ENCODE data around the gene TFDP1. TPM values are rescaled to one million over a fixed set of nuclear protein-coding genes. Genes with fewer than 3 reads are reported as not detected.

Gene TFDP1
- total RNA-seq, 1 donor from 2014 or later = 49.4 TPM

DNA sequence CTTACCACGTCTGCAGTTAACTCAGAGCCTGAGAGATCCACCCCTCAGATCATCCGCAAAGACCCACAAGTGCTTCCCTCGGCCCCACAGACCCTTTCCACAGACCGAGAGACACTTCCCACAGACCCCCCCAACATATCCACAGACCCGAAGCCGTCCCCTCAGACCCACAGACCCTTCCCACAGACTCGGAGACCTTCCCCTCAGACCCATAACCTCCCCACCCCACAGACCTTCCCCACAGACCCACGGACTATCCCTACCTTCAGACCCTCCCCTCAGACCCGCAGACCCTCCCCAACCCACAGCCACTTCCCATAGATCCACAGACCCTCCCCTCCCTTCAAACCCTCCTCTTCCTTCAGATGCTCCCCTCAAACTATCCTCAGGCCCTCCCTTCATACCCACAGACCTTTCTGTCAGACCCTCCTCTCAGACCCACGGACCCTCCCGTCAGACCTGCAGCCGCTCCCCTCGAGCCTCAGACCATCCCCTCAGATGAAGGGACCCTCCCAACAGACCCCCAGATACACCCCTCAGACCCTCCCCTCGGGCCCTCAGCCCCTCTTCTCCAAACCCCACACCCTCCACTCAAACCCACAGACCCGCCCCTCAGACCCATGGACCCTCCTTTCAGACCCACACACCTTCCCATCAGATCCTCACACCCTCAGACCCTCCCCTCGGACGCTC is 20.1 kb upstream of the TFDP1 start:
- no peak for TF ChIP-seq EZH2 (IDR thresholded peaks at IDR 0.05; ENCODE audit: insufficient read depth, low read length)
- TF ChIP-seq, protein P1, sequence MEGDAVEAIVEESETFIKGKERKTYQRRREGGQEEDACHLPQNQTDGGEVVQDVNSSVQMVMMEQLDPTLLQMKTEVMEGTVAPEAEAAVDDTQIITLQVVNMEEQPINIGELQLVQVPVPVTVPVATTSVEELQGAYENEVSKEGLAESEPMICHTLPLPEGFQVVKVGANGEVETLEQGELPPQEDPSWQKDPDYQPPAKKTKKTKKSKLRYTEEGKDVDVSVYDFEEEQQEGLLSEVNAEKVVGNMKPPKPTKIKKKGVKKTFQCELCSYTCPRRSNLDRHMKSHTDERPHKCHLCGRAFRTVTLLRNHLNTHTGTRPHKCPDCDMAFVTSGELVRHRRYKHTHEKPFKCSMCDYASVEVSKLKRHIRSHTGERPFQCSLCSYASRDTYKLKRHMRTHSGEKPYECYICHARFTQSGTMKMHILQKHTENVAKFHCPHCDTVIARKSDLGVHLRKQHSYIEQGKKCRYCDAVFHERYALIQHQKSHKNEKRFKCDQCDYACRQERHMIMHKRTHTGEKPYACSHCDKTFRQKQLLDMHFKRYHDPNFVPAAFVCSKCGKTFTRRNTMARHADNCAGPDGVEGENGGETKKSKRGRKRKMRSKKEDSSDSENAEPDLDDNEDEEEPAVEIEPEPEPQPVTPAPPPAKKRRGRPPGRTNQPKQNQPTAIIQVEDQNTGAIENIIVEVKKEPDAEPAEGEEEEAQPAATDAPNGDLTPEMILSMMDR (IDR thresholded peaks at IDR 0.05; ENCODE audit: insufficient read depth, low read depth, low read length) = no peak
- Histone ChIP-seq H3K27ac (ENCODE audit: low read depth, low read length) (no peak overlapping the region), H3K27me3 (ENCODE audit: insufficient read depth, low read length) (no peaks in the 10 kb centered on the region), H4K20me1 (ENCODE audit: insufficient read depth, low read length) (no peaks in the 10 kb centered on the region), H3K4me2 (ENCODE audit: low read length) (no peak overlapping the region), H3K9ac (ENCODE audit: low read length) (no peak overlapping the region), H3K4me3 (ENCODE audit: insufficient read depth, low read depth, low read length) (no peak overlapping the region), H3K79me2 (ENCODE audit: insufficient read depth, low read length) (no peaks in the 10 kb centered on the region), H3K36me3 (ENCODE audit: insufficient read depth, low read length) (no peaks in the 10 kb centered on the region), H3K4me1 (ENCODE audit: insufficient read depth, low read length) (no peaks in the 10 kb centered on the region), H2AFZ (ENCODE audit: low read depth, low read length) (no peak overlapping the region), H3K9me3 (ENCODE audit: insufficient read depth, low read depth, low read length) (no peaks in the 10 kb centered on the region)
- DNase-seq (ENCODE audit: low read depth) (no peak), FAIRE-seq (no peak)
- H3K27ac Mint-ChIP-seq (ENCODE audit: unreplicated experiment) = no peak overlapping the region
- H3K4me3 Mint-ChIP-seq (ENCODE audit: unreplicated experiment) = no peak overlapping the region
- H3K36me3 Mint-ChIP-seq (ENCODE audit: low read depth, unreplicated experiment) = no peaks in the 10 kb centered on the region
- peaks cover 21% of the 10 kb centered on the region for H3K27me3 Mint-ChIP-seq (ENCODE audit: low read depth, unreplicated experiment)
- H3K9me3 Mint-ChIP-seq (ENCODE audit: unreplicated experiment) = no peaks in the 10 kb centered on the region
- no peaks in the 10 kb centered on the region for H3K4me1 Mint-ChIP-seq (ENCODE audit: low read depth, unreplicated experiment)

- no peaks in the 10 kb centered on the region for H3K79me2 ChIP-seq (ENCODE audit: insufficient read depth, low read length)
- no peak for DNase-seq (ENCODE audit: low read depth)
- H3K27ac ChIP-seq (ENCODE audit: low read depth, low read length) = no peak overlapping the region
- H3K36me3 ChIP-seq (ENCODE audit: insufficient read depth, low read length) = no peaks in the 10 kb centered on the region
- Mint-ChIP-seq H3K27ac (ENCODE audit: unreplicated experiment) (no peak overlapping the region), H3K4me1 (ENCODE audit: low read depth, unreplicated experiment) (no peaks in the 10 kb centered on the region), H3K36me3 (ENCODE audit: low read depth, unreplicated experiment) (no peaks in the 10 kb centered on the region), H3K27me3 (ENCODE audit: low read depth, unreplicated experiment) (peaks cover 19% of the 10 kb centered on the region), H3K4me3 (ENCODE audit: unreplicated experiment) (no peak overlapping the region), H3K9me3 (ENCODE audit: unreplicated experiment) (no peaks in the 10 kb centered on the region)
- no peaks in the 10 kb centered on the region for H4K20me1 ChIP-seq (ENCODE audit: insufficient read depth, low read length)
- H3K4me3 ChIP-seq (ENCODE audit: insufficient read depth, low read depth, low read length) = no peak overlapping the region
- H3K27me3 ChIP-seq (ENCODE audit: insufficient read depth, low read length) = no peaks in the 10 kb centered on the region
- H2AFZ ChIP-seq (ENCODE audit: low read depth, low read length) = no peak overlapping the region
- no peaks in the 10 kb centered on the region for H3K4me1 ChIP-seq (ENCODE audit: insufficient read depth, low read length)
- no peak overlapping the region for H3K9ac ChIP-seq (ENCODE audit: low read length)
- H3K4me2 ChIP-seq (ENCODE audit: low read length) = no peak overlapping the region
- TF ChIP-seq, protein P1 (IDR thresholded peaks at IDR 0.05; ENCODE audit: insufficient read depth, low read depth, low read length) = no peak
- TF ChIP-seq EZH2 (IDR thresholded peaks at IDR 0.05; ENCODE audit: insufficient read depth, low read length) = no peak
- no peaks in the 10 kb centered on the region for H3K9me3 ChIP-seq (ENCODE audit: insufficient read depth, low read depth, low read length)
- no peak for FAIRE-seq
Measured at GRCh38 chr13:113565526-113566226, 18.9 kb upstream of the TFDP1 start.

DNA sequence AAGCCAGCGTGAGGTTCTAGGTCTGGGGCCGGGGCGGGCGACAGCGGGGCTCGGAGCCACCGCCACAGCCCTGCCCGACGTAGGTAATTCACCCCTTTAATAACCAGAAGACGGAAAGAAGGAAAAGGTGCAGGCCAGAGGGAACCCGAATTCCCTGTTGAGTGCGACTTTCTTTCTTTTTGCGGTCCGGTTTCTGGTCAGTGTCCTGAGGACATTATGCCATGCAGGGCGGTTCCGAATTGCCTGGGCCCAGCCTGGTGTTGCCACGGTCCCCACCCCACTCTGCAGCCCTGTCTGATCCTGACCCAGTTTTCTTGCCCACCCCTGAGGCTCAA is 18.4 kb upstream of the TFDP1 start:
- no peaks in the 10 kb centered on the region for H3K9me3 ChIP-seq (ENCODE audit: insufficient read depth, low read depth, low read length)
- DNase-seq (ENCODE audit: low read depth) = no peak
- FAIRE-seq = no peak
- no peak overlapping the region for H3K27ac Mint-ChIP-seq (ENCODE audit: unreplicated experiment)
- no peaks in the 10 kb centered on the region for H3K4me1 Mint-ChIP-seq (ENCODE audit: low read depth, unreplicated experiment)
- H3K36me3 ChIP-seq (ENCODE audit: insufficient read depth, low read length) = no peaks in the 10 kb centered on the region
- H4K20me1 ChIP-seq (ENCODE audit: insufficient read depth, low read length) = no peaks in the 10 kb centered on the region
- H3K36me3 Mint-ChIP-seq (ENCODE audit: low read depth, unreplicated experiment) = no peaks in the 10 kb centered on the region
- H3K27me3 ChIP-seq (ENCODE audit: insufficient read depth, low read length) = no peaks in the 10 kb centered on the region
- H3K4me3 Mint-ChIP-seq (ENCODE audit: unreplicated experiment) = no peak overlapping the region
- no peaks in the 10 kb centered on the region for H3K4me1 ChIP-seq (ENCODE audit: insufficient read depth, low read length)
- H3K27me3 Mint-ChIP-seq (ENCODE audit: low read depth, unreplicated experiment) = peaks cover 19% of the 10 kb centered on the region
- H3K27ac ChIP-seq (ENCODE audit: low read depth, low read length) = no peak overlapping the region
- H3K9me3 Mint-ChIP-seq (ENCODE audit: unreplicated experiment) = no peaks in the 10 kb centered on the region
- H3K79me2 ChIP-seq (ENCODE audit: insufficient read depth, low read length) = no peaks in the 10 kb centered on the region
- TF ChIP-seq, protein P1 (IDR thresholded peaks at IDR 0.05; ENCODE audit: insufficient read depth, low read depth, low read length) = no peak
- no peak for TF ChIP-seq EZH2 (IDR thresholded peaks at IDR 0.05; ENCODE audit: insufficient read depth, low read length)
- H3K4me3 ChIP-seq (ENCODE audit: insufficient read depth, low read depth, low read length) = no peak overlapping the region
- H3K4me2 ChIP-seq (ENCODE audit: low read length) = no peak overlapping the region
- no peak overlapping the region for H2AFZ ChIP-seq (ENCODE audit: low read depth, low read length)
- H3K9ac ChIP-seq (ENCODE audit: low read length) = no peak overlapping the region

Measured in astrocyte (in vitro differentiated cells and primary cell).